Smooth muscle cell (in vitro differentiated cells): ENCODE data around the gene SLC49A3. TPM values are rescaled to one million over a fixed set of nuclear protein-coding genes. Genes with fewer than 3 reads are reported as not detected.

Source experiments
- DNase-seq: peaks from one replicate; lab custom pipeline; 2025; ENCODE audit not compliant: unreplicated experiment; lab: John Stamatoyannopoulos, UW
- H2AFZ ChIP-seq: fragments of 200-600 bp; sonication (generic); 2 replicates; pipeline ENCODE4 v1.6.0; 2016; ENCODE audit warnings: antibody characterized with exemption, low read depth, mild to moderate bottlenecking
- H3F3A ChIP-seq: fragments of 200-600 bp; sonication (generic); 2 replicates; pipeline ENCODE4 v1.6.0; 2017; ENCODE audit warnings: antibody characterized with exemption, low read depth
- H3K27ac ChIP-seq: fragments of 200-600 bp; sonication (generic); 2 replicates; pipeline ENCODE4 v1.5.1; 2016; ENCODE audit warnings: low read depth, mild to moderate bottlenecking
- H3K27me3 ChIP-seq: fragments of 200-600 bp; sonication (generic); 2 replicates; pipeline ENCODE4 v1.6.1; 2016; ENCODE audit warnings: low read depth, mild to moderate bottlenecking
- H3K36me3 ChIP-seq: fragments of 200-600 bp; sonication (generic); 2 replicates; pipeline ENCODE4 v1.5.1; 2016; ENCODE audit warnings: low read depth
- H3K4me1 ChIP-seq: fragments of 200-600 bp; sonication (generic); 2 replicates; pipeline ENCODE4 v1.5.1; 2016; ENCODE audit warnings: low read depth
- H3K4me2 ChIP-seq: fragments of 200-600 bp; sonication (generic); 2 replicates; pipeline ENCODE4 v1.6.0; 2016; ENCODE audit warnings: mild to moderate bottlenecking
- H3K4me3 ChIP-seq: fragments of 200-600 bp; sonication (generic); 2 replicates; pipeline ENCODE4 v1.5.1; 2016; ENCODE audit warnings: mild to moderate bottlenecking
- H3K79me2 ChIP-seq: fragments of 200-600 bp; sonication (generic); 2 replicates; pipeline ENCODE4 v1.6.0; 2016; ENCODE audit warnings: low read depth, mild to moderate bottlenecking
- H3K9ac ChIP-seq: fragments of 200-600 bp; sonication (generic); 2 replicates; pipeline ENCODE4 v1.6.0; 2016; ENCODE audit warnings: low read depth
- H3K9me3 ChIP-seq: fragments of 200-600 bp; sonication (generic); replicated peaks from 2 replicates; pipeline ENCODE4 v1.5.1; 2016; ENCODE audit warnings: low read depth
- H4K20me1 ChIP-seq: fragments of 200-600 bp; sonication (generic); 2 replicates; pipeline ENCODE4 v1.6.0; 2016; ENCODE audit warnings: low read depth
- CTCF ChIP-seq: fragments of 200-600 bp; sonication (generic); IDR thresholded peaks from 2 replicates; pipeline ENCODE4 v1.5.1; 2017; ENCODE audit warnings: borderline replicate concordance, mild to moderate bottlenecking, antibody characterized with exemption; ENCODE audit not compliant: insufficient read depth, poor library complexity, severe bottlenecking
- WGBS: methylation state at CpG from one replicate; pipeline ENCODE4 v1.1.7; 2016; ENCODE audit warnings: low lambda C conversion rate; 5-methylcytosine and 5-hydroxymethylcytosine counted together
- polyA plus RNA-seq: library from polyadenylated mRNA; unstranded; fragments of >200 nt; fragmentation: Nextera tagmentation; extraction: Ambion mirVana; gene quantifications from 2 replicates; pipeline ENCODE4 v1.2.1, GENCODE V29; 2016
- total RNA-seq: library from RNA; depleted of rRNA; stranded (reverse); fragments of >200 nt; gene quantifications from 2 replicates; pipeline ENCODE4 v1.2.3, GENCODE V29; 2014

The SLC49A3 gene
- total and polyA plus RNA-seq, 2 experiments from 2014 or later = 26.4 to 40.2 TPM

DNA sequence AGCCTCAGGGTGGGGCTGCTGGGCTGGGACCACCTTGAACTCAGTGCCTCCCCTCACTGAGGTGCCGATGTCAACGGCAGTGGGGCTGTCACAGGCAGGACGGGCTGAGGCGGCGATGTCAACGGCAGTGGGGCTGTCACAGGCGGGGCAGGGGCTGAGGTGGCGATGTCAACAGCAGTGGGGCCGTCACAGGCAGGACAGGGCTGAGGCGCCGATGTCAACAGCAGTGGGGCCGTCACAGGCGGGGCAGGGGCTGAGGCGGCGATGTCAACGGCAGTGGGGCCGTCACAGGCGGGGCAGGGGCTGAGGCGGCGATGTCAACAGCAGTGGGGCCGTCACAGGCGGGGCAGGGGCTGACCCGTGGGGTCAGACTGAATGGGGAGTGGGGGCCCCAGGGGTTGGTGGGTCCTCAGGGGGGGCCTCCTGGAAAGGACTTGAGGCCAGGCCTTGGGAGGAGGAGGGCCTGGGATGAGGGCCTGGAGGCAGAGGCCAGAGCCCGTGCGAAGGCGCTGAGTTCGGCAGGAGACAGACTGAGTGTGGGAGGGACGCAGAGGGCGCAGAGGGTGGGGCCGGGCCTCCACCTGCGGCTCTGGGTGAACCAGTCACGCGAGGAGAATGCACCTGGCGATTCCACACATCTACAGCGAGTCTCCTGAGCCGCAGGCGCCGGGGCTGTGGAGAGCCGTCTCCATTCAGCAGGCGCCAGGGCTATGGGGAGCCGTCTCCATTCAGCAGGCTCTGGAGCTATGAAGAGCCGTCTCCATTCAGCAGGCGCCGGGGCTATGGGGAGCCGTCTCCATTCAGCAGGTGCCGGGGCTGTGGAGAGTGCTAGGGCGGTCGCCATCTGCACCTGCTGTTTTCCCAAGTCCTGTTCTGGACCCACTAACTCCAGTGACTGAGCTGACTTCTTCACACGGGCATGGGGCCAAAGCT lies 37.7 kb downstream of the SLC49A3 start:
- no peak for DNase-seq
- H3K27me3 ChIP-seq = no peaks in the 10 kb centered on the region
- H3K4me1 ChIP-seq = no peaks in the 10 kb centered on the region
- no peak overlapping the region for H3K4me3 ChIP-seq
- H3K4me2 ChIP-seq = no peak overlapping the region
- H3K79me2 ChIP-seq = no peaks in the 10 kb centered on the region
- H4K20me1 ChIP-seq = no peaks in the 10 kb centered on the region
- no peaks in the 10 kb centered on the region for H3K36me3 ChIP-seq
- no peak for TF ChIP-seq CTCF
- no peaks in the 10 kb centered on the region for H3K9me3 ChIP-seq
- H2AFZ ChIP-seq = no peak overlapping the region
- no peak overlapping the region for H3K27ac ChIP-seq
- WGBS = 81% methylated on average over 38 of the region's 49 CpGs
- no peak overlapping the region for H3K9ac ChIP-seq
- no peaks in the 10 kb centered on the region for H3F3A ChIP-seq

- Histone ChIP-seq H3K79me2 (no peaks in the 10 kb centered on the region), H3K9ac (no peak overlapping the region), H4K20me1 (no peaks in the 10 kb centered on the region), H3K4me2 (no peak overlapping the region), H2AFZ (no peak overlapping the region), H3K4me1 (no peaks in the 10 kb centered on the region), H3K27ac (no peak overlapping the region), H3K27me3 (no peaks in the 10 kb centered on the region), H3K4me3 (no peak overlapping the region), H3F3A (no peaks in the 10 kb centered on the region), H3K36me3 (no peaks in the 10 kb centered on the region), H3K9me3 (no peaks in the 10 kb centered on the region)
- no peak for DNase-seq
- 91% methylated on average over 18 of the region's 18 CpGs for WGBS
- TF ChIP-seq CTCF = no peak
Observed at GRCh38 chr4:650461-650860, 38.5 kb downstream of the SLC49A3 start.

GRCh38 chr4:649751-650310 lies 39.1 kb downstream of the SLC49A3 start:
- Histone ChIP-seq H3K27me3 (no peaks in the 10 kb centered on the region), H3K4me2 (no peak overlapping the region), H3K36me3 (no peaks in the 10 kb centered on the region), H2AFZ (no peak overlapping the region), H3K4me3 (no peak overlapping the region), H3K27ac (no peak overlapping the region), H3K4me1 (no peaks in the 10 kb centered on the region), H3K9ac (no peak overlapping the region), H3F3A (no peaks in the 10 kb centered on the region), H4K20me1 (no peaks in the 10 kb centered on the region), H3K9me3 (no peaks in the 10 kb centered on the region), H3K79me2 (no peaks in the 10 kb centered on the region)
- no peak for TF ChIP-seq CTCF
- DNase-seq = no peak
- WGBS = 93% methylated on average over 13 of the region's 13 CpGs
